Hepatocyte (in vitro differentiated cells): ENCODE results near the gene TBX15. TPM values are rescaled to one million over a fixed set of nuclear protein-coding genes. Genes with fewer than 3 reads are reported as not detected.

Source experiments
- DNase-seq: peaks from one replicate; pipeline ENCODE4 v3.0.0-alpha.2; 2016; ENCODE audit warnings: low spot score
- H2AFZ ChIP-seq: fragments of 200-600 bp; sonication (generic); 2 replicates; pipeline ENCODE4 v1.6.0; 2016; ENCODE audit warnings: antibody characterized with exemption, mild to moderate bottlenecking
- H3K27ac ChIP-seq: fragments of 200-600 bp; sonication (generic); 2 replicates; pipeline ENCODE4 v1.5.1; 2016; ENCODE audit warnings: mild to moderate bottlenecking
- H3K27me3 ChIP-seq: fragments of 200-600 bp; sonication (generic); 2 replicates; pipeline ENCODE4 v1.6.1; 2016
- H3K36me3 ChIP-seq: fragments of 200-600 bp; sonication (generic); replicated peaks from 2 replicates; pipeline ENCODE4 v1.5.1; 2016; ENCODE audit warnings: low read depth; ENCODE audit not compliant: insufficient read depth
- H3K4me1 ChIP-seq: fragments of 200-600 bp; sonication (generic); 2 replicates; pipeline ENCODE4 v1.5.1; 2016; ENCODE audit warnings: mild to moderate bottlenecking, moderate library complexity; ENCODE audit not compliant: insufficient read depth
- H3K4me2 ChIP-seq: fragments of 200-600 bp; sonication (generic); 2 replicates; pipeline ENCODE4 v1.6.0; 2016
- H3K4me3 ChIP-seq: fragments of 200-600 bp; sonication (generic); 2 replicates; pipeline ENCODE4 v1.5.1; 2016; ENCODE audit warnings: mild to moderate bottlenecking
- H3K79me2 ChIP-seq: fragments of 200-600 bp; sonication (generic); 2 replicates; pipeline ENCODE4 v1.6.0; 2017; ENCODE audit warnings: mild to moderate bottlenecking
- H3K9me2 ChIP-seq: fragments of 200-600 bp; sonication (generic); replicated peaks from 2 replicates; pipeline ENCODE4 v1.6.0; 2017; ENCODE audit warnings: mild to moderate bottlenecking; ENCODE audit not compliant: insufficient read depth
- H3K9me3 ChIP-seq: fragments of 200-600 bp; sonication (generic); 2 replicates; pipeline ENCODE4 v1.5.1; 2016; ENCODE audit warnings: low read depth, mild to moderate bottlenecking
- H4K20me1 ChIP-seq: fragments of 200-600 bp; sonication (generic); 2 replicates; pipeline ENCODE4 v1.6.0; 2016; ENCODE audit warnings: mild to moderate bottlenecking; ENCODE audit not compliant: insufficient read depth, poor library complexity, severe bottlenecking
- EZH2 ChIP-seq: fragments of 200-600 bp; sonication (generic); IDR thresholded peaks from 2 replicates; pipeline ENCODE4 v1.6.1; 2016; ENCODE audit warnings: antibody characterized with exemption, mild to moderate bottlenecking, borderline replicate concordance
- EZH2phosphoT487 ChIP-seq: fragments of 200-600 bp; sonication (generic); IDR thresholded peaks from one replicate; pipeline ENCODE4 v1.6.1; 2018; ENCODE audit warnings: antibody characterized with exemption, mild to moderate bottlenecking, low read depth, moderate library complexity; ENCODE audit not compliant: unreplicated experiment, severe bottlenecking
- WGBS: methylation state at CpG from one replicate; pipeline ENCODE4 v1.1.6; 2016; ENCODE audit warnings: low lambda C conversion rate; ENCODE audit errors: missing lambda C conversion rate; 5-methylcytosine and 5-hydroxymethylcytosine counted together
- polyA plus RNA-seq: library from polyadenylated mRNA; unstranded; fragments of >200 nt; fragmentation: Nextera tagmentation; extraction: Ambion mirVana; gene quantifications from 2 replicates; pipeline ENCODE4 v1.2.1, GENCODE V29; 2016
- total RNA-seq: library from RNA; depleted of rRNA; stranded (reverse); fragments of >200 nt; gene quantifications from 2 replicates; pipeline ENCODE4 v1.2.3, GENCODE V29; 2014
- TF ChIP-seq, protein P1 (sequence below): fragments of 200-600 bp; sonication (generic); IDR thresholded peaks from 2 replicates; pipeline ENCODE4 v1.5.1; 2016; ENCODE audit warnings: antibody characterized with exemption, mild to moderate bottlenecking; ENCODE audit not compliant: poor library complexity

The TBX15 gene
- total and polyA plus RNA-seq, 2 experiments from 2014 or later = 1.6 to 3.8 TPM

DNA sequence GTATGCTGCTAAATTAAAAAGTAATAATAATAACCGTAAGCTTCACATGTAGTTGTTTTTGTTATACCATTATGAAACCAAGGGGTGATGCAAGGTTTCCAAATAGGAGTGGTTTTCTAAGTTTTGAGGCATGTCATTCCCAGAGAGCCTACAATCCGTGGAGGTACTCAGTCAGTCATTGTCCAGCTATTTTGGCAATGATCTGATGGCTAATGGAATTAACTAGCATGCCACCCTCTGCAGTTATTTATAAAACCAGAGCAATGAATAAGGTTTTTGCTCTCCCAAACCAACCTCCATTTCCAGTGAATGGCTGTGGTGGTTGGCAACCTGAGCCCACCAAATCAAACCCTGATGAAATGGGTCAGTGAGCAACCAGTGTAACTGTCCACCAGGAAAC is 106.4 kb downstream of the TBX15 start:
- WGBS = 89% methylated on average over 2 of the region's 2 CpGs

DNA sequence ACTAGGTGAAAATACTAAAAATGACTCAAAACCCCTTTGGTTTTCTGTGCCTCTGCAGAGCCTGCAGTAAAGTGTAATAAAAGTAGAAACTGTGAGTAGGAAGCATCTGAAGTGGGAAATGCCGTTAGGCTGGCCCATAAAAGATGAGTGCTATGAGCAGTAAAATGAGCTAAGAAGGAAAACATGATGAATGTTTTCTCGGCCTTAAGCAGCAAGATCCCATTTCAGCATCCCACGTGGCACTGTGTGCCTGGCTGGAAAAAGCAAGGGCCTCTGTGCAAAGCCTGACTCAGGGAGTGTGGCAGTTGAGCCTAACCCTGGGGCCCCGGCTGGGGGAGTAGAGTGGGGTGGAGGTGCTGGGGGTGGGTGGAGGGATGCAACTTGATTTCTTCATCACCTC is 109.5 kb downstream of the TBX15 start:
- 75% methylated on average over 4 of the region's 4 CpGs for WGBS
- H3K4me2 ChIP-seq = no peak overlapping the region

More for the DNA sequence above, 106.4 kb downstream of the TBX15 start:
- H3K4me1 ChIP-seq = no peaks in the 10 kb centered on the region
- H3K9me2 ChIP-seq = no peaks in the 10 kb centered on the region
- no peak overlapping the region for H2AFZ ChIP-seq
- no peak for DNase-seq
- no peak overlapping the region for H3K27ac ChIP-seq
- no peaks in the 10 kb centered on the region for H3K9me3 ChIP-seq
- peaks cover 3% of the 10 kb centered on the region for H3K27me3 ChIP-seq
- no peaks in the 10 kb centered on the region for H3K79me2 ChIP-seq
- H3K4me2 ChIP-seq = no peak overlapping the region
- H3K36me3 ChIP-seq = no peaks in the 10 kb centered on the region
- no peak for TF ChIP-seq EZH2phosphoT487
- no peak overlapping the region for H3K4me3 ChIP-seq
- no peaks in the 10 kb centered on the region for H4K20me1 ChIP-seq

DNA sequence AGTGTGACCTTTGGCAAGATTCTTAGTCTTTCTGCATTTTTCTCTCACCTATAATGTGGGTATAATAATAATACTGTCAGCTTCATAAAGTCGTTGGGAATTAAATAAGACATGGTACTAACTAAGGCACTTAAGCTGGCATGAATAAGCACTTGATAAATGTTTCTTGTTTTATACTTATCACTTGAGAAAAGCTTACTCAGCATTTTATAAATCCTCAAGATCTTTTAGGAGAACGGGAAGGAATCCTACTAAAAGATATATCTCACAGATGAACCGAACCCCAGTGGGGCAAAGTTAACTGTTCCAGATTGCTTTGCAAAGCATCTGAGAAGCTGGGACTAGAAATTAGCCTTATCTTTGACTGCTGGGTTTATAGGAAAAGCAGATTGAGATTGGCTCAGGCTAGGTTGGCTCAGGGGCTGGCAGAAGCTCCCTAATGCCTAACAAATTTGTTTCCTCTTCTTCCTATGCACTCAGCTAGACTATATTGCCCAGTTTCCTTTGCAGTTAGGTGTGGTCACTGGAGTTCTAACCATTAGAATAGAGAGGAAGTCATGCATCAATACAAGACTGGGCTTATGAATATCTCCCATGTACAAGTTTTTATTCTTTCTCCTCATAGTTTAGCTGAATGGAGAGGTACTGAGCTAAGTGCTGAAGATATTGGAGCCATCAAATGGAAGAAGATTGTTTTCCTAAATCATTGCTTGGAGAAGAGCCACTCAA is 110.3 kb downstream of the TBX15 start:
- Histone ChIP-seq H3K4me3 (no peak overlapping the region), H3K27me3 (peaks cover 3% of the 10 kb centered on the region), H2AFZ (no peak overlapping the region), H3K4me2 (no peak overlapping the region), H3K36me3 (no peaks in the 10 kb centered on the region), H4K20me1 (no peaks in the 10 kb centered on the region), H3K9me2 (no peaks in the 10 kb centered on the region), H3K4me1 (no peaks in the 10 kb centered on the region), H3K79me2 (no peaks in the 10 kb centered on the region), H3K9me3 (no peaks in the 10 kb centered on the region), H3K27ac (no peak overlapping the region)
- WGBS = 68% methylated on average over 3 of the region's 3 CpGs
- TF ChIP-seq EZH2 (no peak), EZH2phosphoT487 (no peak)
- TF ChIP-seq, protein P1, sequence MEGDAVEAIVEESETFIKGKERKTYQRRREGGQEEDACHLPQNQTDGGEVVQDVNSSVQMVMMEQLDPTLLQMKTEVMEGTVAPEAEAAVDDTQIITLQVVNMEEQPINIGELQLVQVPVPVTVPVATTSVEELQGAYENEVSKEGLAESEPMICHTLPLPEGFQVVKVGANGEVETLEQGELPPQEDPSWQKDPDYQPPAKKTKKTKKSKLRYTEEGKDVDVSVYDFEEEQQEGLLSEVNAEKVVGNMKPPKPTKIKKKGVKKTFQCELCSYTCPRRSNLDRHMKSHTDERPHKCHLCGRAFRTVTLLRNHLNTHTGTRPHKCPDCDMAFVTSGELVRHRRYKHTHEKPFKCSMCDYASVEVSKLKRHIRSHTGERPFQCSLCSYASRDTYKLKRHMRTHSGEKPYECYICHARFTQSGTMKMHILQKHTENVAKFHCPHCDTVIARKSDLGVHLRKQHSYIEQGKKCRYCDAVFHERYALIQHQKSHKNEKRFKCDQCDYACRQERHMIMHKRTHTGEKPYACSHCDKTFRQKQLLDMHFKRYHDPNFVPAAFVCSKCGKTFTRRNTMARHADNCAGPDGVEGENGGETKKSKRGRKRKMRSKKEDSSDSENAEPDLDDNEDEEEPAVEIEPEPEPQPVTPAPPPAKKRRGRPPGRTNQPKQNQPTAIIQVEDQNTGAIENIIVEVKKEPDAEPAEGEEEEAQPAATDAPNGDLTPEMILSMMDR = no peak
- DNase-seq = no peak

More for the DNA sequence above, 109.5 kb downstream of the TBX15 start:
- H3K9me3 ChIP-seq = no peaks in the 10 kb centered on the region
- no peaks in the 10 kb centered on the region for H3K79me2 ChIP-seq
- no peak overlapping the region for H3K27ac ChIP-seq
- H3K36me3 ChIP-seq = no peaks in the 10 kb centered on the region
- H3K4me1 ChIP-seq = no peaks in the 10 kb centered on the region
- DNase-seq = no peak
- no peak for TF ChIP-seq EZH2phosphoT487
- no peak for TF ChIP-seq EZH2
- TF ChIP-seq, protein P1 = no peak
- H3K4me3 ChIP-seq = no peak overlapping the region
- no peaks in the 10 kb centered on the region for H4K20me1 ChIP-seq
- H3K9me2 ChIP-seq = no peaks in the 10 kb centered on the region
- H2AFZ ChIP-seq = no peak overlapping the region
- peaks cover 3% of the 10 kb centered on the region for H3K27me3 ChIP-seq

DNA sequence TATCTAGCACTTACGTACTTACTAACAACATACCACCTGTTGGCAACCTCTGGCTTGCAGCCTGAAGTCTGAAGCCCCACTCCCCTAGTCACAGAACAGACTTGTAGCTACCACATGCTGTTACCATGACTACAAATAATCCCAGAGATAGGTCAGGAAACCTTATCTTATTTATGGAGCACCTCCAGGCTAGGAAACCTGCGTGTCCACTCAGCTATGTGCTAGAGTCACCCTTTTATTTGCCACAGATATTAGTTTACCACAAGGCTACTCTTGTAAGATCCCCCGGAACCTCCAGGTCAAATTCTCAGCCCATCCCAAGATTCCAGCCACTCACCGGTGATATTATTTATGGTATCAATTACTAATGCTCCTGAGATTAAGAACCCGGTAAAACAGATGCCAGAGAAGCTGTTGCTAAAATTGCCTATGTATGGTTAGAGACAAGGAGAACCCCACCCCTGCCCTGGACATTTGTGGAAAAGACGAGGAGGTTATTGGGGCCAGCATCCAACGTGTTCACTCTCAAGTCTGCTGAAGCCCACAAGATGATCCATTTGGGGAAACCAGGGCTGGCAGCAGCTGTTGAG is 116.5 kb downstream of the TBX15 start:
- Histone ChIP-seq H3K4me1 (no peaks in the 10 kb centered on the region), H3K36me3 (no peaks in the 10 kb centered on the region), H2AFZ (no peak overlapping the region), H3K9me3 (no peaks in the 10 kb centered on the region), H3K27ac (no peak overlapping the region), H3K4me3 (no peak overlapping the region), H3K79me2 (no peaks in the 10 kb centered on the region), H3K9me2 (no peaks in the 10 kb centered on the region), H4K20me1 (no peaks in the 10 kb centered on the region), H3K4me2 (no peak overlapping the region), H3K27me3 (no peaks in the 10 kb centered on the region)
- WGBS = 47% methylated on average over 7 of the region's 7 CpGs
- DNase-seq = peak; percentile 5
- TF ChIP-seq EZH2phosphoT487 = no peak
- TF ChIP-seq, protein P1 = no peak
- TF ChIP-seq EZH2 = no peak
